ENCODE results near the gene ITPK1. TPM values are rescaled to one million over a fixed set of nuclear protein-coding genes. Genes with fewer than 3 reads are reported as not detected.
A peak's percentile ranks its signal among the peaks of the same experiment; 100 is the strongest.

The ITPK1 gene
- total RNA-seq, 1 experiment from 2014 or later: 88.6 TPM

DNA sequence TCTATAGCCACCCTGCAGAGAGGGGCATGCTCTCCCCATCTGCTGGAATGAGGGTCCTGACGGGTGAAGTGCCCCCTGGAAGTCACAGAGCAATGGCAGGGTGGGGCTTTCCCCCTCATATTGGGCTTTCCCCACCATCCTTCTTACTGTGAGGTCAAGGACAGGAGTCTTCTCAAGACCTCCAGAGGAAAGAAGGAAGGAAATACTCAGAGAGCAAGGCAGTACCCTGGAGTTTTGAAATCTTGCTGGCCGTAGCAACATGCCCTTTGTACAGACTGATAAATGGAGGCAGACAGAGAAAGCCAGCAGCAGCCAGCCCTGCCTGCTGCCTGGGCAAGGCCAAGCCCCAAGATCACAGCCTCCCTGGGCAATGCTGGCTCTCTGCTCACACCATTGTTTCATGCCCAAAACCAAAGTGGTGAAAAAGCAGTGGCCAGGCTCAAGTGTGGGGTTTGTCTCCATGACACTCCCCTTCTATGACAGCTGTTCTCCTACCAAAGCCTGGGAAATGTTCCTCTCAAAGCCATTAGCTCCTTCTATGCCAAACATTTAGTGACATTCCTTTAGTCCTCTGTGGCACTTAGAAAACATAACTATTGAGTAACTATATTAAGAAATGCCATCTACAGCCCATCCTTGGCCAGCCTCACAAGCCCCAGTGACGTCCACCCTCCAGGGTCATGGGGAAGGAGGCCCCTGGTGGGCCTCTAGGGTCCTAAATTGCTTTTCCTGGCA, 13.2 kb upstream of the ITPK1 start:
- Histone ChIP-seq H3K36me3 (ENCODE audit: low read depth) (no peaks in the 10 kb centered on the region), H3K9me3 (ENCODE audit: insufficient read depth, low read depth) (no peaks in the 10 kb centered on the region), H3K27me3 (ENCODE audit: insufficient read depth, low read depth) (no peaks in the 10 kb centered on the region), H3K4me2 (peak overlapping the region; percentile 16; the same call in 1 of the 2 replicates), H3K4me1 (replicated peaks; ENCODE audit: insufficient read depth) (peaks cover 57% of the 10 kb centered on the region), H3K4me3 (no peak overlapping the region), H4K20me1 (ENCODE audit: insufficient read depth) (no peaks in the 10 kb centered on the region), H3K79me2 (ENCODE audit: low read depth) (no peaks in the 10 kb centered on the region), H2AFZ (no peak overlapping the region), H3F3A (ENCODE audit: insufficient read depth, low read depth) (peaks cover 27% of the 10 kb centered on the region), H3K9me2 (ENCODE audit: insufficient read depth) (no peaks in the 10 kb centered on the region), H3K27ac (0 out of 2 replicates have a peak overlapping the region, but pooled peaks have one; percentile 21)
- no peak for TF ChIP-seq EZH2 (IDR thresholded peaks at IDR 0.05; ENCODE audit: low read depth)
- TF ChIP-seq, protein P1, sequence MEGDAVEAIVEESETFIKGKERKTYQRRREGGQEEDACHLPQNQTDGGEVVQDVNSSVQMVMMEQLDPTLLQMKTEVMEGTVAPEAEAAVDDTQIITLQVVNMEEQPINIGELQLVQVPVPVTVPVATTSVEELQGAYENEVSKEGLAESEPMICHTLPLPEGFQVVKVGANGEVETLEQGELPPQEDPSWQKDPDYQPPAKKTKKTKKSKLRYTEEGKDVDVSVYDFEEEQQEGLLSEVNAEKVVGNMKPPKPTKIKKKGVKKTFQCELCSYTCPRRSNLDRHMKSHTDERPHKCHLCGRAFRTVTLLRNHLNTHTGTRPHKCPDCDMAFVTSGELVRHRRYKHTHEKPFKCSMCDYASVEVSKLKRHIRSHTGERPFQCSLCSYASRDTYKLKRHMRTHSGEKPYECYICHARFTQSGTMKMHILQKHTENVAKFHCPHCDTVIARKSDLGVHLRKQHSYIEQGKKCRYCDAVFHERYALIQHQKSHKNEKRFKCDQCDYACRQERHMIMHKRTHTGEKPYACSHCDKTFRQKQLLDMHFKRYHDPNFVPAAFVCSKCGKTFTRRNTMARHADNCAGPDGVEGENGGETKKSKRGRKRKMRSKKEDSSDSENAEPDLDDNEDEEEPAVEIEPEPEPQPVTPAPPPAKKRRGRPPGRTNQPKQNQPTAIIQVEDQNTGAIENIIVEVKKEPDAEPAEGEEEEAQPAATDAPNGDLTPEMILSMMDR (conservative IDR thresholded peaks at IDR 0.05): no peak
- DNase-seq: peak in 1 of 2 experiments; percentile 75
- ChIA-PET CTCF (no interaction called here), POLR2A (ENCODE audit: unreplicated experiment) (no interaction called here)
- intact Hi-C loops (cut with micrococcal nuclease; ENCODE audit: unreplicated experiment): no loop called here
- BruUV-seq (replicated peaks): no TSS peak

DNA sequence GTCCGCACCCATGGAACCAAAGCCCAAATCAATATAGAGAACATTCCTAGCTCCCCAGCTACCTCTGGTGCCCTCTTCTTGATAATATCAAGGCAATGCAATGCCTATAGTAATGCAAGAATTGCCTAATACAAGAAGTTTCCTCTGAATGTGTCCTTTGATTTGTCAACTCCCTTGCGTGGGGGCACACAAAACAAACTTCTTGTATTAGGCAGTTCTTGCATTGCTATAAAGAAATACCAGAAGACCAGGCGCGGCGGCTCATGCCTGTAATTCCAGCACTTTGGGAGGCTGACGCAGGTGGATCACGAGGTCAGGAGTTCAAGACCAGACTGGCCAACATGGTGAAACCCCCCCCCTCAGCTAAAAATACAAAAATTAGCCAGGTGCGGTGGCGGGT, 10.4 kb upstream of the ITPK1 start:
- TF ChIP-seq, protein P1 (conservative IDR thresholded peaks at IDR 0.05): no peak
- no peak for TF ChIP-seq EZH2 (IDR thresholded peaks at IDR 0.05; ENCODE audit: low read depth)
- Histone ChIP-seq H3K36me3 (ENCODE audit: low read depth) (no peaks in the 10 kb centered on the region), H3K27ac (no peak overlapping the region), H3K4me3 (no peak overlapping the region), H3K9me3 (ENCODE audit: insufficient read depth, low read depth) (no peaks in the 10 kb centered on the region), H2AFZ (no peak overlapping the region), H3K27me3 (ENCODE audit: insufficient read depth, low read depth) (no peaks in the 10 kb centered on the region), H3K9me2 (ENCODE audit: insufficient read depth) (no peaks in the 10 kb centered on the region), H3K4me1 (replicated peaks; ENCODE audit: insufficient read depth) (peaks cover 32% of the 10 kb centered on the region), H3F3A (ENCODE audit: insufficient read depth, low read depth) (0 out of 2 replicates have a peak, but pooled peaks cover 5% of the 10 kb centered on the region), H4K20me1 (ENCODE audit: insufficient read depth) (no peaks in the 10 kb centered on the region), H3K4me2 (no peak overlapping the region), H3K79me2 (ENCODE audit: low read depth) (no peaks in the 10 kb centered on the region)
- BruUV-seq (replicated peaks): no TSS peak
- ChIA-PET POLR2A (ENCODE audit: unreplicated experiment) (no interaction called here), CTCF (no interaction called here)
- intact Hi-C loops (cut with micrococcal nuclease; ENCODE audit: unreplicated experiment): no loop called here
- no peak for DNase-seq

DNA sequence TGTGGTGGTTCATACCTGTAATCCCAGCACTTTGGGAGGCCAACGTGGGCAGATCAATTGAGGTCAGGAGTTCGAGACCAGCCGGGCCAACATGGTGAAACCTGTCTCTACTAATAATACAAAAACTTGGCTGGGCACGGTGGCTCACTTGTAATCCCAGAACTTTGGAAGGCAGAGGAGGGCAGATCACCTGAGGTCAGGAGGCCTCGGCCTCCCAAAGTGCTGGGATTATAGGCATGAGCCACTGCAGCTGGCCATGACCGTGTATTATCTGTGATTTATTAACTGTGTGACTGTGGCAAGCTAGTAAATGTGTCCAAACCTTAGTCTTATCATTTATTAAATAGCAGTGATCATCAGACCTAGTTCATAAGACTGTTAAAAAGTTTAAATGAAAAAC, 7.1 kb upstream of the ITPK1 start:
- Histone ChIP-seq H3K9me2 (ENCODE audit: insufficient read depth) (no peaks in the 10 kb centered on the region), H3K79me2 (ENCODE audit: low read depth) (no peaks in the 10 kb centered on the region), H4K20me1 (ENCODE audit: insufficient read depth) (no peaks in the 10 kb centered on the region), H3K4me2 (no peak overlapping the region), H3K27me3 (ENCODE audit: insufficient read depth, low read depth) (no peaks in the 10 kb centered on the region), H3K9me3 (ENCODE audit: insufficient read depth, low read depth) (no peaks in the 10 kb centered on the region), H3K36me3 (ENCODE audit: low read depth) (no peaks in the 10 kb centered on the region), H3K4me3 (no peak overlapping the region), H3K27ac (no peak overlapping the region), H2AFZ (no peak overlapping the region), H3K4me1 (replicated peaks; ENCODE audit: insufficient read depth) (0 out of 2 replicates have a peak, but pooled peaks cover under 1% of the 10 kb centered on the region), H3F3A (ENCODE audit: insufficient read depth, low read depth) (no peaks in the 10 kb centered on the region)
- CTCF ChIA-PET: no interaction called here
- no peak for DNase-seq
- POLR2A ChIA-PET (ENCODE audit: unreplicated experiment): no interaction called here
- no TSS peak for BruUV-seq (replicated peaks)
- TF ChIP-seq, protein P1 (conservative IDR thresholded peaks at IDR 0.05): no peak
- no peak for TF ChIP-seq EZH2 (IDR thresholded peaks at IDR 0.05; ENCODE audit: low read depth)
- intact Hi-C loops (cut with micrococcal nuclease; ENCODE audit: unreplicated experiment): no loop called here
